ENCODE data around the gene C12orf76.
"Not testable (repeated sequence)": the region's sequence is repeated elsewhere in the genome, so short reads cannot be mapped to it uniquely, and the experiment has no call there.

C12orf76 gene, protein sequence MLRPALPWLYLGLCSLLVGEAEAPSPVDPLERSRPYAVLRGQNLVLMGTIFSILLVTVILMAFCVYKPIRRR

DNA sequence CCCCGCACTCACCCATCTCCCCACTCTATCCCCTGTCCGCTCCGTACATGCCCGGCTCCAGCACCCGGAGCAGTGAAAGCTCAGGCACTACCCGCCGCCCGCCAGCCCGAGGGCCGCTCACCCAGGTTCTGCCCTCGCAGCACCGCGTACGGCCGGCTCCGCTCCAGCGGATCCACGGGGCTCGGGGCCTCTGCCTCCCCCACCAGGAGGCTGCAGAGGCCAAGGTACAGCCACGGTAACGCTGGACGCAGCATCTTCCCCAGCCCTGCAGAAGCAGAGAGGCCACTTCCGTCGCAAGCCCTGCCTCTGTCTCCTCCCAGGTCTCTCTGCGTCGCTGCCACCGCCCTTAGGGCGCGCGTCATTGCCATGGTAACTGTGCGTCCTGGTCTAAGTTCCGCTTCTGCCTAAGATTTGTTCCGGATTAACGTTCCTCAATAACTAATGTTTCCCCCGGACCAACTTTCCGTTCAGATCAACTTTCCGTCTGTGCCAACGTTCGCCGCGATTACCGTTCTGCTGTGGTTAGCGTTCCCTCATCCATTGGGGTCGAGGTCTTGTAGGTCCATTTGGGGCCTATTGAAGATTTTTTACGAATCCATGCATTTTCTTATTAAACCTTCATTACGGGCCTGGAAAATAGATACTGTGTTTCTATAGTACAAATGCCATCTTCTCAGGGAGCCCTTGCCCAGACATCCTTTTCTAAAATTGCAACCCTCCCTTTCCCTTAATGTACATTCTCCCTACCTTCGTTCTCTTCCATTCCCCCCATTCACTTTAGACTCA, at the start of gene C12orf76:
C12orf76 (minus strand) TSS at position 281 of the 786 bp plus-strand sequence; CDS start at position 254, 27 bp downstream.
- no peaks in the 10 kb centered on the region for H3K27me3 Mint-ChIP-seq
- H3K36me3 Mint-ChIP-seq, result peaks cover 4% of the 10 kb centered on the region
- ATAC-seq (ENCODE audit: low read depth) (peak; percentile 96), DNase-seq (ENCODE audit: low spot score in 2 of 2) (peak; percentile 79 to 82)
- no peaks in the 10 kb centered on the region for H3K9me3 Mint-ChIP-seq
- peaks cover 30% of the 10 kb centered on the region for H3K4me1 Mint-ChIP-seq
- H3K27ac Mint-ChIP-seq, result peak within 1 kb of the TSS; percentile 98
- peak within 1 kb of the TSS; percentile 93 for H3K4me3 Mint-ChIP-seq

DNA sequence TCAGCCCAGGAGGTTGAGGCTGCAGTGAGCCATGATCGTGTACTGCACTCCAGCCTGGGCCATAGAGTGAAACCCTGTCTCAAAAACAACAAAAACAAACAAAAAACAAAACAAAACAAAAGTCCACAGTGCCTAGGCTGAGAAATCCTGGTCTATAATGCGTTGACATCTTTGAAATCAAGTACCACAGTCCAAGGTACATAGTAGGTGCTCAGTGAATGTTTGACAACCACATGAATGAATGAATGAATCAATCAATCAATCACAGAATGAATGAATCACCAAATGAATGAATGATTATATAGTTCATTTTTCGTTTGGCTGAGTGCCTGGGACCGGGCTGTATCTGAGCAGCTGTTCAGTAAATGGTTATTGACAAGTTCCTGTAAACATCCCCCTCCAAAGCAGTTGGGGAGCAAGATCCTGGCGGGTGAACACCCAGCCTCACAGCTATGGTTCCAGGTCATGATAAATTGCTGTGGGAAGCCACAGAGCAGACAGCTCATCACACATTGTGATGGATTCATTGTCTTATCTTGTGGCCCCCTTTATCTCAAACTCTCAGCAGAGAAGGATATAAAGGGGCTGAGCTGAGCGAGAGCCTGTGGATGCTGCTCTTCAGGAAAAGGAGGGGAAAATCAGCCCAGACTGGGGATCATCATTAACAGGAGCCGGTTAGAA, 45.4 kb upstream of the C12orf76 start:
- Mint-ChIP-seq H3K9me3 (no peaks in the 10 kb centered on the region), H3K27ac (no peak overlapping the region), H3K36me3 (no peaks in the 10 kb centered on the region), H3K4me1 (peaks cover 2% of the 10 kb centered on the region), H3K4me3 (no peak overlapping the region), H3K27me3 (peaks cover 14% of the 10 kb centered on the region)
- DNase-seq (ENCODE audit: low spot score in 2 of 2) (no peak), ATAC-seq (ENCODE audit: low read depth) (no peak)

DNA sequence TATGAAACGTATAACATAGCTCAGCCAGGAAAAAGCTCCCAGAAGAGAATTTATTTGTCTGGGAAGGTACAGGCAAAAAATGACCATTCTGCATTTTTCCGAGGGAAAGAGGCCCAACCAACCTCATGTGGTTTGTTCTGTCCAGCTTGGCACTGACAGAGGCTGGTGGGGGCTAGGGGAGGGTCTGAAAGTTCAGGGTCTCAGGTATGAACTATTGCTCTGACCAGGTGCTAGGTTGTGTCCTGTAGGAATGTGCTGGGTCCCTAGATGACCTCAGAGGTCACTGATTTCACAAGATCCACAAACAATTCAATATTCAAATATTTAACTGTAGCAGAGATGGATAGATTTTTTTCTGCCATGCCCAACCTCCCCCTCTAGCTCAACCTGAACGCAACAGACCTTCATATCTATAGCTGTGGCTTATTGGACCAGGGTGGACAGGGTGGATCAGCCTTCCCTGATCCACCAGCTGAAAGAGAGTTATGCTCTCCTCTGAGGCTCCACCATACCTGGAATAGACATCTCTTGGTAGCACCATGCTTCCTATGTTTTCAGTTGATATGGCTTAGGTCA, 42.9 kb upstream of the C12orf76 start:
- no peaks in the 10 kb centered on the region for H3K9me3 Mint-ChIP-seq
- no peak for ATAC-seq (ENCODE audit: low read depth)

DNA sequence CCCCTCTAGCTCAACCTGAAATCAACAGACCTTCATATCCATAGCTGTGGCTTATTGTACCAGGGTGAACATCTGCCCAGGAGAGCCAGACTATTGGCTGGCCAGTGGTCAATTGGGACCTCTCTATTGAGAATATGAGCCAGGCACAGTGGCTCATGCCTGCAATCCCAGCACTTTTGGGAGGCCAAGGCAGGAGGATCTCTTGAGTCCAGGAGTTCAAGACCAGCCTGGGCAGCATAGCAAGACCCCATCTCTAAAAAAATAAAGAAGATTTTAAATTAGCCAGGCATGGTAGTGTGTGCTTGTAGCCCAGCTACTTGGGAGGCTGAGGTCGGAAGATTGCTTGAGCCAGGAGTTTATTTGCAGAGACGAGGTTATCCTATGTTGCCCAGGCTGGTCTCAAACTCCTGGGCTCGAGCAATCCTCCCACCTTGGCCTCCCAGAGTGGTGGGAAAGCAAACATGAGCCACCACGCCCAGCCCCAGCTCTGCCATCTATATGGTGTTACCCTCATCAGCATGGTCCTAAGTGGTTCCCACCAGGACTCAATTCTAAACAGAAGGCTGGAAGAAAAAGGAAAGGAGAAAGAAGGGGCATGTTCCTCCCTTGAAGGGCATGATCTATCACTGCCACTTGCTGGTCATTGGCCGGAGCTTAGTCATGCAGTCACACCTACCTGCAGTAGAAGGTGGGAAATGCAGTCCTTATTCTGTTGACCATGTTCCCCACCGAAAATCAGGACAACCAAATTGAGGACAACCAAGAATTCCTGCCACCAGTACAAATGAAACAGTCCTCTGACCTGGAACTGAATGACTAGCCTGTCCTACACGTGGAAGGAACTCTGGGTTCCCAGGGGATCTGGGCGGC, 42.2 kb upstream of the C12orf76 start:
- Mint-ChIP-seq H3K4me3 (no peak overlapping the region), H3K36me3 (no peaks in the 10 kb centered on the region), H3K27me3 (peaks cover 21% of the 10 kb centered on the region), H3K27ac (no peak overlapping the region), H3K9me3 (no peaks in the 10 kb centered on the region), H3K4me1 (peaks cover 4% of the 10 kb centered on the region)
- DNase-seq (ENCODE audit: low spot score in 2 of 2), result no peak
- ATAC-seq (ENCODE audit: low read depth), result no peak

More for the DNA sequence above, 42.9 kb upstream of the C12orf76 start:
- Mint-ChIP-seq H3K36me3 (no peaks in the 10 kb centered on the region), H3K27ac (no peak overlapping the region), H3K4me1 (peaks cover 4% of the 10 kb centered on the region), H3K27me3 (peaks cover 16% of the 10 kb centered on the region), H3K4me3 (no peak overlapping the region)
- DNase-seq (ENCODE audit: low spot score in 2 of 2), result no peak

DNA sequence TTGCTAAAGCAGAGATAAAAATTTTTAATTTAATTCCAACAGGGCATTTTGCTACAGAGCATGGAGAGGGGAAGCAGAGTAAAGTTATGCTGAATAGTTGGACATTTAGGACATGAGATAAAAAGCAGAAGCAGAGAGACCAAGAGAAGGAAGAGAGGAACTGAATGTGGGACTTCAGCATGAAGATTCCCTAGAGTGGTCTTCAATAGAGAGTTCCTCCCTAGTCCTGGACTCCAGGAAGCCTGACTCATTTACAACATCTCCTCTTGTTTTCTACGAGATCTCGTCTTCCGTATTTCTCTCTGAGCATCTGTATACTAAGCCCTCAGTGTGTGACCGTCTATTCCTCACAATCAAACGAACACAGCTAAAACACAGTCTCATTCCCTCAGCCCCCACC, 40.6 kb upstream of the C12orf76 start:
- H3K9me3 Mint-ChIP-seq, result no peaks in the 10 kb centered on the region
- H3K4me1 Mint-ChIP-seq, result peaks cover 4% of the 10 kb centered on the region
- H3K27ac Mint-ChIP-seq, result no peak overlapping the region
- H3K27me3 Mint-ChIP-seq, result peaks cover 19% of the 10 kb centered on the region
- no peak overlapping the region for H3K4me3 Mint-ChIP-seq
- H3K36me3 Mint-ChIP-seq, result no peaks in the 10 kb centered on the region
- DNase-seq (ENCODE audit: low spot score in 2 of 2) (no peak), ATAC-seq (ENCODE audit: low read depth) (no peak)

DNA sequence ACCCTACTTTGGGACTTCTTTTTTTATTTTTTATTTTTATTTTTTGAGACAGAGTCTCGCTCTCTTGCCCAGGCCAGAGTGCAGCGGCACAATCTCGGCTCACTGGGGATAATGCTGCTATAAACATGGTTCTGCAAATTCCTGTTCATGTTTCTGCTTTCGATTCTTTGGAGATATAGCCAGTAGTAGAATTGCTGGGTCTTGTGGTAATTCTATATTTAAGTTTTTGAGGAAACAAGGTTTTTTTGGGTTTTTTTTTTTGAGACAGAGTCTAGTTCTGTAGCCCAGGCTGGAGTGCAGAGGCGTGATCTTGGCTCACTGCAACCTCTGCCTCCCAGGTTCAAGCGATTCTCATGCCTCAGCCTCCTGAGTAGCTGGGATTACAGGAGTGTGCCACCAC, 39.9 kb upstream of the C12orf76 start:
- H3K36me3 Mint-ChIP-seq; H3K4me1 Mint-ChIP-seq; H3K4me3 Mint-ChIP-seq; DNase-seq (ENCODE audit: low spot score in 2 of 2); H3K9me3 Mint-ChIP-seq; H3K27ac Mint-ChIP-seq; ATAC-seq (ENCODE audit: low read depth): not testable (repeated sequence)
- peaks cover 19% of the 10 kb centered on the region for H3K27me3 Mint-ChIP-seq

DNA sequence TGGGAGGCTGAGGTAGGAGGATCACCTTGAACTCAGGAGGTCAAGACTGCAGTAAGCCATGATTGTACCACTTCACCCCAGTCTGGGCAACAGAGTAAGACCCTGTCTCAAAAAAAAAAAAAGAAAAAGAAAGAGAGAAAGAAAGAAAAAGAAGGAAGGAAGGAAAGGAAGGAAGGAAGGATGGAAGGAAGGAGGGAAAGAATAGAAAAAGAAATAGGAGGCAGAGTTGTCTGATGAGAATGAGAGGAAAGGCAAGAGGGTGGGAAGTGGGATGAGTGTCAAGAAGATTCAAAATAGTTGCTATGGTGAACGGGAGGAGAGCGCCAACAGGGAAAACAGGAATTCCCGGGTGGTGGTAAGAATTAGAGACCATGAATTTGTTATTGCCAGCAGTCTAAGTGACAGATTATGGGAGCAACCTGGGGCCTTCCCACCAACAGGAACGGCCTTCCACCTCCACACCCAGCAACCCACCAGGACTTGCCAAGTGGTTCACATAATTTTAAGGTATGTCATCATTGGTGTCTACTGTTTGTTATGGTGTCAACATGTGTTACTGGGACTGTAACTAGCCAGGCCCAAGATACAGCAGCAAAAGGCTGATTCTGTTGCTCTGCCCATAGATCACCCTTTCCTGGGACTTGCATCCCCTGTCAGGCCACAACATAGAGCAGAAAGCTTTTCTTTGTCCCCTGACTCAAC, 36.1 kb upstream of the C12orf76 start:
- no peaks in the 10 kb centered on the region for H3K36me3 Mint-ChIP-seq

DNA sequence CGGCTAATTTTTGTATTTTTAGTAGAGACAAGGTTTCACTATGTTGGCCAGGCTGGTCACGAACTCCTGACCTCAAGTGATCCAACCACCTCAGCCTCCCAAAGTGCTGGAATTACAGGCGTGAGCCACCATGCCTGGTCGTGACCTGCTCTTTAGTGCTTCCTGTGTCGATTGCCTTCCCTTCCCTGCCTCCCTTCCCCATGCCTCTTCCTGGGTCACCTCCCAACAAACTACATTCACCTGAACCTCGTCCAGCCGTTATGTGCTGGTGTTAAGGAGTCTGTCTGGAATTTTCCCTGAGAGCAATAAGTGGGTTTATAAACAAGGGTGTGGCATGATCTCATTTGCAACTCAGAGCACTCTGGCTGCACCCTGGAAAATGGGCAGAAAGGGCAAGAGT, 32.1 kb upstream of the C12orf76 start:
- ATAC-seq (ENCODE audit: low read depth) (no peak), DNase-seq (ENCODE audit: low spot score in 2 of 2) (no peak)
- H3K36me3 Mint-ChIP-seq, result no peaks in the 10 kb centered on the region
- peak overlapping the region; percentile 19 for H3K4me3 Mint-ChIP-seq
- no peaks in the 10 kb centered on the region for H3K27me3 Mint-ChIP-seq
- peaks cover 12% of the 10 kb centered on the region for H3K4me1 Mint-ChIP-seq
- peaks cover 1% of the 10 kb centered on the region for H3K9me3 Mint-ChIP-seq
- H3K27ac Mint-ChIP-seq, result peak overlapping the region; percentile 45

More for the DNA sequence above, 36.1 kb upstream of the C12orf76 start:
- H3K4me1 Mint-ChIP-seq, result peaks cover 12% of the 10 kb centered on the region
- no peak overlapping the region for H3K4me3 Mint-ChIP-seq
- peaks cover 1% of the 10 kb centered on the region for H3K9me3 Mint-ChIP-seq
- ATAC-seq (ENCODE audit: low read depth), result no peak
- H3K27me3 Mint-ChIP-seq, result peaks cover 10% of the 10 kb centered on the region
- DNase-seq (ENCODE audit: low spot score in 2 of 2), result no peak
- H3K27ac Mint-ChIP-seq, result no peak overlapping the region

DNA sequence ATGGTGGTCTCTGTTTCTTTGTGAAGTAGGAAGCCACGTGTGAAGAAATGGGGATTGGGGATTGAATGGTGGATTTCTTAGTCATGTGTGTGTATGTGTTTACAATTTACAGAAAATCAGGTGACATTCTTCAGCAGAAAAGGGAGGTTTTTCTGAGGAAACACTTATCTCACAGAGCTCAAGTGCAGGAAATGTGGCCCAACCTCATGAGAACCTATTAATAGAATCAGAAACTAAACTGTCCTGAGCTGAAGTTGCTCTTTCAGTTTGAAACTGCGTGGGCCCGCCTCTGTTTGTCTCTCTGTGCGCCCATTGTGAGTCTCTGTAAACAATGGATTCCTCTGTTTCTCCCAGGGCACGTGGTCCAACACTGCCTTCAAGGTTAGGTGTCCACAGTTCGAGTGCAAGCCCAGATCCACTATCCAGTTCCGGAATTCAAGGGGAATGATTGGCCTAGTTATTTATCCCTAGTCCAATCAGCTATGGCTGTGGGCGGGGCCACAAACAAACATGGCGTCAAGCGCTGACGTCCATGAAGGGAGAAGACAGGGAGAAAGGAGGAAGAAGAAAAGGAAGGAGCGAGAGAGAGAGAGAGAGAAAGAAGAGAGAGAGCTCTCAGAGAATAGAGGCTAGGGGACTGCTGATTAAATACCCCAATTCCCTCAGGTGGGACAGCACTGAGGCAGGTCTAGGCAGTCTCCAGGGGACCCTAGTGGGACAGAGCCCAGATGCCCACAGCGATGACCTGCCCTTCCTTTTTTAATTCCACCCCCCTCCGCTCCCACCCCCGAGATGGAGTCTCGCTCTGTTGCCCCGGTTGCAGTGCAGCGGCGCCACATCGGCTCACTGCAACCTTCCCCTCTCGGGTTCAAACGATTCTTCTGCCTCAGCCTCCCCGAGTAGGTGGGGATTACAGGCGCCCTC, 31.4 kb upstream of the C12orf76 start:
- peaks cover 1% of the 10 kb centered on the region for H3K9me3 Mint-ChIP-seq
- DNase-seq (ENCODE audit: low spot score in 2 of 2) (peak; percentile 59), ATAC-seq (ENCODE audit: low read depth) (peak; percentile 85)
- H3K27me3 Mint-ChIP-seq, result no peaks in the 10 kb centered on the region
- peak overlapping the region; percentile 84 for H3K4me3 Mint-ChIP-seq
- H3K36me3 Mint-ChIP-seq, result no peaks in the 10 kb centered on the region
- peaks cover 12% of the 10 kb centered on the region for H3K4me1 Mint-ChIP-seq
- H3K27ac Mint-ChIP-seq, result peak overlapping the region; percentile 91

DNA sequence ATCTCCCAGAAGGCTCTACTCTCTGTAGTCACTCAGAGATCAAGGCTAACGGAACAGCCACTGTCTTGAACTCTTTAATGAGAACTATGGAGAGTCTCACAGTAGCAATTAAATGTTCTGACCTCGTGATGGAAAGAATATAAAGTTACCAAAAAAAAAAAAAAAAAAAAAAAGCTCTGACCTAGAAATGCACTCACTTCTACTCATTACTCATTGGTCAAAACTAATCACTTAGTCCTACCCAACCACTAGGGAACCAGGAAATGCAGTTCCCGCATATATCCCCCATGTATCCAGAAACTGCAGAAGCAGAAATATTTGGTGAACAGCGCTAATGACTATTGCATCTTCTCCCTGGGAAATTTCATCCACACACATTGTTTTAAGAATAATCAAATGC, 29.5 kb upstream of the C12orf76 start:
- Mint-ChIP-seq H3K4me1 (peaks cover 16% of the 10 kb centered on the region), H3K36me3 (no peaks in the 10 kb centered on the region), H3K27ac (no peak overlapping the region), H3K4me3 (no peak overlapping the region), H3K27me3 (peaks cover 2% of the 10 kb centered on the region), H3K9me3 (peaks cover 1% of the 10 kb centered on the region)
- DNase-seq (ENCODE audit: low spot score in 2 of 2), result no peak
- no peak for ATAC-seq (ENCODE audit: low read depth)

DNA sequence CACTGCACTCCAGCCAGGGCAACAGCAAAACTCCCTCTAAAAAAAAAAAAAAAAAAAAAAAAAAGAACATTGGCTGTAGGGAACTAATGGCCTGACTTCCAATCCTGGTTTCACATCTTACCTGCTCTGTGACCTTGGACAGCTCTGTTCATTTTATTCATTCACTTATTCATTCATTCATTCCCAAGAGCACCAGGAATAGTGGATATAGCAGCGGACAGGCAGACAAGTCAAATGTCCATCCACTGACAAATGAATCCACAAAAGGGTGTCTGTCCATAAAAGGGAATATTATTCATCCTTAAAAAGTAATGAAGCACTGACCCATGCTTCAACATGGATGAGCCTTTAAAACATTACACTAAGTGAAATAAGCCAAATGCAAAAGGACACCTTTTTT, 27.6 kb upstream of the C12orf76 start:
- Mint-ChIP-seq H3K9me3 (peaks cover 1% of the 10 kb centered on the region), H3K4me3 (no peak overlapping the region), H3K36me3 (no peaks in the 10 kb centered on the region), H3K4me1 (peaks cover 16% of the 10 kb centered on the region), H3K27ac (no peak overlapping the region), H3K27me3 (peaks cover 2% of the 10 kb centered on the region)
- DNase-seq (ENCODE audit: low spot score in 2 of 2) (no peak), ATAC-seq (ENCODE audit: low read depth) (no peak)

DNA sequence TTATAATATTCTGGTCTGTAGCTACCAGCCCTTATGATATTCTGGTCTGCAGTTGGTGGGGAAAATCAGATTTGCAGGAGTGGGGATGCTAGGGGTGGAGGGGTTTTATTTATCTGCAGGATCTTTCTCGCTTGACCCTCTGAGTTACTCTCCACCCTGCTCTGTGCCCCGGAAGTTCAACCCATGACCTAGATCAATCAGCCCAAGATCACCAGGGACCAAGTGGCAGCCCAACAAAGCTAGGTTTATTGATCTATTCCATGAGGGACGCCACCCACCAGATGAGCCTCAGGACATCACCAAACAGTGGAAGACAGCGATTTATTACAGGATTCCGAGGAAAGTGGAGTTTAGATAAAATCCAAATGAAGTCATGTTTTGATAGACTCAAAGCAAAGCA, 25.8 kb upstream of the C12orf76 start:
- H3K4me1 Mint-ChIP-seq, result peaks cover 5% of the 10 kb centered on the region

More for the DNA sequence above, 25.8 kb upstream of the C12orf76 start:
- DNase-seq (ENCODE audit: low spot score in 2 of 2) (no peak), ATAC-seq (ENCODE audit: low read depth) (no peak)
- Mint-ChIP-seq H3K36me3 (no peaks in the 10 kb centered on the region), H3K27ac (no peak overlapping the region), H3K4me3 (no peak overlapping the region), H3K27me3 (peaks cover 2% of the 10 kb centered on the region), H3K9me3 (no peaks in the 10 kb centered on the region)

Data from memory B cell (primary cell).